ENCODE measurements around the gene HACE1. TPM values are rescaled to one million over a fixed set of nuclear protein-coding genes. Genes with fewer than 3 reads are reported as not detected.

HACE1 gene
- total RNA-seq, 4 donors from 2014 or later = 9.8 to 30.1 (median 16.8) TPM

GRCh38 chr6:104729433-104729832 lies 130.3 kb downstream of the HACE1 start:
- ATAC-seq (ENCODE audit: low FRiP score) (no peak), DNase-seq (ENCODE audit: low spot score) (no peak)
- TF ChIP-seq, protein P1, sequence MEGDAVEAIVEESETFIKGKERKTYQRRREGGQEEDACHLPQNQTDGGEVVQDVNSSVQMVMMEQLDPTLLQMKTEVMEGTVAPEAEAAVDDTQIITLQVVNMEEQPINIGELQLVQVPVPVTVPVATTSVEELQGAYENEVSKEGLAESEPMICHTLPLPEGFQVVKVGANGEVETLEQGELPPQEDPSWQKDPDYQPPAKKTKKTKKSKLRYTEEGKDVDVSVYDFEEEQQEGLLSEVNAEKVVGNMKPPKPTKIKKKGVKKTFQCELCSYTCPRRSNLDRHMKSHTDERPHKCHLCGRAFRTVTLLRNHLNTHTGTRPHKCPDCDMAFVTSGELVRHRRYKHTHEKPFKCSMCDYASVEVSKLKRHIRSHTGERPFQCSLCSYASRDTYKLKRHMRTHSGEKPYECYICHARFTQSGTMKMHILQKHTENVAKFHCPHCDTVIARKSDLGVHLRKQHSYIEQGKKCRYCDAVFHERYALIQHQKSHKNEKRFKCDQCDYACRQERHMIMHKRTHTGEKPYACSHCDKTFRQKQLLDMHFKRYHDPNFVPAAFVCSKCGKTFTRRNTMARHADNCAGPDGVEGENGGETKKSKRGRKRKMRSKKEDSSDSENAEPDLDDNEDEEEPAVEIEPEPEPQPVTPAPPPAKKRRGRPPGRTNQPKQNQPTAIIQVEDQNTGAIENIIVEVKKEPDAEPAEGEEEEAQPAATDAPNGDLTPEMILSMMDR (IDR thresholded peaks at IDR 0.05) = no peak

- TF ChIP-seq, protein P1 (IDR thresholded peaks at IDR 0.05) = no peak
- ATAC-seq (ENCODE audit: low FRiP score) (no peak), DNase-seq (ENCODE audit: low spot score) (no peak)
Measured at GRCh38 chr6:104728448-104728847, 131.3 kb downstream of the HACE1 start.

DNA sequence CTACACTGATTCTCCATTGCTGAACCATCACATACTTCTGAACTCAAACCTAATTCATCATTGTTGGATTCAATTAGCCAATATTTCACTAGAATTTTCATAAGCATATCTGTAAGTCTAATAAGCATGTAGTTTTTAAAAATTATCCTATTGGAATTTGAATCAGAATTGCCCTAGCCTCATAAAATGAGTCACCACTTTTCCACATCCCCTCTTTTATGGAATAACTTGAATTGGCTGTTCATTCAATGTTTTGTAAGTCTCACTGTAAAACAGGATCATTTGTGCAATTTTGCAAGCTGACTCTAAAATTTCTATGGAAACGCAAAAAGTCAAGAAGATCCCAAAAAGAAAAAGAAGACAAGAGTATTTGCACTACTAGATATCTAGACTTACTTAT lies 141.0 kb downstream of the HACE1 start:
- no peak for ATAC-seq (ENCODE audit: low FRiP score)

DNA sequence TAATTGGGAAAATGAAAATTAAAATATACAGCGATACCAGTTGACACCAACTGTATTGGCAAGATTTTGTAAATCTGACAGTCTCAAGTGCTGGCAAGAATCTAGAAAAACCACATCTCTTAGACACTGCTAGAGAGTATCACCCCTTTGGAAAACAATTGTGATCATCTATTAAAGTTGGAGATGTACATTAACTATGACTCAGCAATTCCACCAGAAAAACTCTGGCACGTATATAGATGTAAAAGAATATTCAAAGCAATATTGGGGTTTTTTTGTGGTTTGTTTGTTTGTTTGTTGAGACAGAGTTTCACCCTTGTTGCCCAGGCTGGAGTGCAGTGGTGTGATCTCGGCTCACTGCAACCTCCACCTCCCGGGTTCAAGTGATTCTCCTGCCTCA lies 142.9 kb downstream of the HACE1 start:
- TF ChIP-seq, protein P1 (IDR thresholded peaks at IDR 0.05) = no peak

More for the DNA sequence above, 141.0 kb downstream of the HACE1 start:
- no peak for DNase-seq (ENCODE audit: low spot score)
- TF ChIP-seq, protein P1 (IDR thresholded peaks at IDR 0.05) = no peak

GRCh38 chr6:104714796-104715195 lies 144.9 kb downstream of the HACE1 start:
- TF ChIP-seq, protein P1 (IDR thresholded peaks at IDR 0.05) = no peak
- no peak for ATAC-seq (ENCODE audit: low FRiP score)
- no peak for DNase-seq (ENCODE audit: low spot score)

More for the DNA sequence above, 142.9 kb downstream of the HACE1 start:
- no peak for DNase-seq (ENCODE audit: low spot score)
- ATAC-seq (ENCODE audit: low FRiP score) = no peak

DNA sequence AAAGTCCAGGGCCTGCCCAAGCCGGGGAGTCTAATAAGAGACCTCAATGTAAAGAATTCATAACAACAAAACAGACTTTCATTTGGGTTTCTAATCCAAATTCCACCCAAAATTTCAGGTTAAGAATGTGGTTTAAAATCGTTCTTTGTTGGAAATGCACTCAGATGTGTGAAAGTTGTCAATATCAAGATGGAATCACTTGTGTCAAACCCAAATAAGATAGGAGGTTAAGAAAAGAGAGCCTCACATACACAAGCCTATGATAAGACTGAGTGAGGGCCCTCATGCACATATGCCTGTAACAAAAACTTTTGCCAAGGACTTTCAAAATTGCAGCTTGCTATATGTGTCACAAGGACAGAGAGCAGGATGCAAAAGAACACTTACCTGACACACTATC lies 145.7 kb downstream of the HACE1 start:
- ATAC-seq (ENCODE audit: low FRiP score) = no peak
- DNase-seq (ENCODE audit: low spot score) = no peak
- TF ChIP-seq, protein P1 (IDR thresholded peaks at IDR 0.05) = no peak

DNA sequence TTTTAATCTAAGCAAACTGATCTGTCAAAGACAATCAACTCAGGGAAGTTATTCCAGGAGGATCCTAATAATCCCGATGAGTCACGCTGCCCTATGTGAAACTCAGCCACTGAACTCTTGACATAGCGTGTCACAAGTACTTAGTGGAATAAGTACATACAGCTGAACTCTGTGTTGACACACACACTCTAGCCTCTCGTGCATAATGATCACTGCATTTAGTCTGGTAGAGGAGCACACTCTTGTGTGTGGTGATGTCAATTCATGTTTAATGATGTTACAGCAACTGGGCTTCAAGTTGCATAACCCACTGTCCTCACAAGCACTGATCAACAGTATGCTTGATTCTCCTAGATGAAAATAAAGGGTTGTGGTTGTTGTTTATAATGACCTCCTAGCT lies 148.3 kb downstream of the HACE1 start:
- TF ChIP-seq, protein P1 (IDR thresholded peaks at IDR 0.05) = no peak
- ATAC-seq (ENCODE audit: low FRiP score) = no peak
- no peak for DNase-seq (ENCODE audit: low spot score)

Data from omental fat pad (tissue), 4 donors.